Endodermal cell (in vitro differentiated cells): ENCODE results near the gene KCNJ12. TPM values are rescaled to one million over a fixed set of nuclear protein-coding genes. Genes with fewer than 3 reads are reported as not detected.

Experiments used
- DNase-seq: peaks from one replicate; pipeline ENCODE4 v3.0.0-alpha.2; 2017
- H3K27ac ChIP-seq: 2 replicates; pipeline ENCODE4 v1.5.1; 2013; ENCODE audit warnings: mild to moderate bottlenecking, low read depth, low read length, moderate library complexity
- H3K27me3 ChIP-seq: 2 replicates; pipeline ENCODE4 v1.6.1; 2013; ENCODE audit warnings: mild to moderate bottlenecking, low read length, moderate library complexity; ENCODE audit not compliant: insufficient read depth, control insufficient read depth, poor library complexity, severe bottlenecking
- H3K36me3 ChIP-seq: 2 replicates; pipeline ENCODE4 v1.7.0; 2013; ENCODE audit warnings: mild to moderate bottlenecking, low read length, moderate library complexity; ENCODE audit not compliant: control insufficient read depth, insufficient read depth
- H3K4me1 ChIP-seq: one replicate; pipeline ENCODE4 v1.7.0; 2013; ENCODE audit warnings: low read length; ENCODE audit not compliant: control insufficient read depth, insufficient read depth
- H3K4me3 ChIP-seq: 2 replicates; pipeline ENCODE4 v1.5.1; 2013; ENCODE audit warnings: mild to moderate bottlenecking, low read length, moderate library complexity
- H3K9ac ChIP-seq: 2 replicates; pipeline ENCODE4 v1.6.1; 2013; ENCODE audit warnings: mild to moderate bottlenecking, low read length, moderate library complexity; ENCODE audit not compliant: poor library complexity, severe bottlenecking; ENCODE audit errors: extremely low read depth
- H3K9me3 ChIP-seq: 2 replicates; pipeline ENCODE4 v1.6.1; 2013; ENCODE audit warnings: mild to moderate bottlenecking, low read length, moderate library complexity; ENCODE audit not compliant: control insufficient read depth
- H3K27ac Mint-ChIP-seq: 2 replicates; pipeline ENCODE4 v1.8.0; 2020; ENCODE audit warnings: mixed read lengths
- H3K27me3 Mint-ChIP-seq: 2 replicates; pipeline ENCODE4 v1.8.0; 2021; ENCODE audit warnings: mild to moderate bottlenecking, mixed read lengths; ENCODE audit not compliant: insufficient read depth
- H3K36me3 Mint-ChIP-seq: 2 replicates; pipeline ENCODE4 v1.8.0; 2020; ENCODE audit warnings: low read depth, mixed read lengths
- H3K4me1 Mint-ChIP-seq: 2 replicates; pipeline ENCODE4 v1.8.0; 2020; ENCODE audit warnings: mixed read lengths
- H3K4me3 Mint-ChIP-seq: 2 replicates; pipeline ENCODE4 v1.8.0; 2020; ENCODE audit warnings: mild to moderate bottlenecking, moderate library complexity, mixed read lengths
- H3K9me3 Mint-ChIP-seq: 2 replicates; pipeline ENCODE4 v1.8.0; 2020; ENCODE audit warnings: mild to moderate bottlenecking, mixed read lengths
- CTCF ChIP-seq: fragments of 200-600 bp; sonication (generic); conservative IDR thresholded peaks from 2 replicates; pipeline ENCODE4 v1.5.0; 2021; ENCODE audit warnings: antibody characterized with exemption, mild to moderate bottlenecking
- WGBS, 2 experiments: methylation state at CpG; one replicate each; pipeline versions ENCODE4 v1.1.5 to v1.1.7; 2013; ENCODE audit warnings: missing lambda C conversion rate in 2 of 2, mixed read lengths in 1 of 2; ENCODE audit not compliant: insufficient coverage in 1 of 2, insufficient read length in 1 of 2; 5-methylcytosine and 5-hydroxymethylcytosine counted together
- total RNA-seq, 2 donors: library from RNA; stranded (reverse); fragmentation: NEBNext Ultra II Directional in 1 of 2; extraction: Animal tissue kit (Norgen Biotek cat#: 25700) in 1 of 2; gene quantifications; 2 replicates in 1 of 2; 3 replicates in 1 of 2; pipeline ENCODE4 v1.2.1, GENCODE V29; 2021

The KCNJ12 gene
- total RNA-seq, 2 donors from 2014 or later, result 2.3 to 2.6 TPM

- Mint-ChIP-seq H3K9me3 (no peaks in the 10 kb centered on the region), H3K27ac (no peak overlapping the region), H3K36me3 (no peaks in the 10 kb centered on the region), H3K4me3 (no peak overlapping the region), H3K27me3 (no peaks in the 10 kb centered on the region), H3K4me1 (no peaks in the 10 kb centered on the region)
- TF ChIP-seq CTCF, result no peak
- Histone ChIP-seq H3K27me3 (no peaks in the 10 kb centered on the region), H3K9me3 (no peaks in the 10 kb centered on the region), H3K27ac (no peak overlapping the region), H3K4me1 (no peaks in the 10 kb centered on the region), H3K36me3 (no peaks in the 10 kb centered on the region), H3K4me3 (no peak overlapping the region), H3K9ac (no peak overlapping the region)
- 90 to 93% methylated on average over 7 of the region's 7 CpGs for WGBS, 2 experiments
- DNase-seq, result no peak
Measured at GRCh38 chr17:21392266-21392665, 16.1 kb downstream of the KCNJ12 start.

GRCh38 chr17:21394265-21394664, 18.1 kb downstream of the KCNJ12 start:
- Mint-ChIP-seq H3K9me3 (no peaks in the 10 kb centered on the region), H3K27ac (no peak overlapping the region), H3K27me3 (no peaks in the 10 kb centered on the region), H3K36me3 (no peaks in the 10 kb centered on the region), H3K4me1 (no peaks in the 10 kb centered on the region), H3K4me3 (no peak overlapping the region)
- no peak for TF ChIP-seq CTCF
- H3K36me3 ChIP-seq, result no peaks in the 10 kb centered on the region
- no peak overlapping the region for H3K27ac ChIP-seq
- no peak overlapping the region for H3K4me3 ChIP-seq
- H3K9ac ChIP-seq, result no peak overlapping the region
- no peak for DNase-seq
- H3K27me3 ChIP-seq, result no peaks in the 10 kb centered on the region
- H3K9me3 ChIP-seq, result no peaks in the 10 kb centered on the region
- 93 to 94% methylated on average over 2 of the region's 2 CpGs for WGBS, 2 experiments
- H3K4me1 ChIP-seq, result no peaks in the 10 kb centered on the region

- peaks cover 7% of the 10 kb centered on the region for H3K9me3 Mint-ChIP-seq
- Histone ChIP-seq H3K27ac (no peak overlapping the region), H3K4me1 (peaks cover 3% of the 10 kb centered on the region), H3K9ac (no peak overlapping the region), H3K36me3 (no peaks in the 10 kb centered on the region), H3K9me3 (no peaks in the 10 kb centered on the region), H3K4me3 (no peak overlapping the region), H3K27me3 (no peaks in the 10 kb centered on the region)
- no peaks in the 10 kb centered on the region for H3K27me3 Mint-ChIP-seq
- WGBS, 2 experiments, result 91% methylated on average over 5 of the region's 5 CpGs; no CpG with 5 or more reads in 1 of the 2 experiments
- no peak overlapping the region for H3K4me3 Mint-ChIP-seq
- no peak for TF ChIP-seq CTCF
- no peak overlapping the region for H3K27ac Mint-ChIP-seq
- no peaks in the 10 kb centered on the region for H3K36me3 Mint-ChIP-seq
- no peak for DNase-seq
- H3K4me1 Mint-ChIP-seq, result peaks cover 7% of the 10 kb centered on the region
Measured at GRCh38 chr17:21395764-21396163, 19.6 kb downstream of the KCNJ12 start.
